NCI-H1436 treated with DMSO at 0.1 percent for 48 hours (cell line): ENCODE data around the gene REC8.

Experiments
- DNase-seq: peaks from one replicate; lab custom pipeline; 2025; lab: John Stamatoyannopoulos, UW

Gene REC8

DNA sequence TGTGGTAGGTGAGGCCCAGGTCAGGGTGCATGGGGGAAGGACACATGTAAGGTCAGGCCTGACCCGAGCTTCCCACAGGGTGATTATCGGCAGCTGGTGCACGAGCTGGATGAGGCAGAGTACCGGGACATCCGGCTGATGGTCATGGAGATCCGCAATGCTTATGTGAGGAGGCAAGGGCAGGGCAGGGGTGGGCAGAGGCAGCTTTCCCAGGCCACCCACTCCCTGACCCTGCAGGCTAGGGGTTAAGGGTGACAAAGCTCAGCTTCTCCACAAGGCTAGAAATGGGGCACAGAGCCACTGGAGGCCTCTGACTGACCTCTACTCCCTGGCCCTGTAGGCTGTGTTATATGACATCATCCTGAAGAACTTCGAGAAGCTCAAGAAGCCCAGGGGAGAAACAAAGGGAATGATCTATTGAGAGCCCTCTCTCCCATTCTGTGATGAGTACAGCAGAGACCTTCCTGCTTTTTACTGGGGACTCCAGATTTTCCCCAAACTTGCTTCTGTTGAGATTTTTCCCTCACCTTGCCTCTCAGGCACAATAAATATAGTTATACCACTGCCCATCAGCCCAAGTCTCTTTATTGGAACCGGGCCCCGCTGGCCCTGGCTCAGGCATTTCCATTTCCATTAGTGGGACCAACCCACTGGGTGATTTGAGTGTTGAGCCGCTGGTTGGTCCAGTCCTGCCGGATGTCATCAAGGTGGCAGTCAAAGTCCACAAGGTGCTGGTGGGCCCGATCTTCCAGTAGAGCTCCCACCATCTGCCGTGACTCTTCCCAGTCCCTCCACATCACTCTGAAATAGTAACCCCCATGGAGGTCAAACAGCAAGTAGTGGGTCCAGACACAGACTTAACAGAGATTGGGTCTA, 33.2 kb upstream of the REC8 start:
- DNase-seq = no peak

DNA sequence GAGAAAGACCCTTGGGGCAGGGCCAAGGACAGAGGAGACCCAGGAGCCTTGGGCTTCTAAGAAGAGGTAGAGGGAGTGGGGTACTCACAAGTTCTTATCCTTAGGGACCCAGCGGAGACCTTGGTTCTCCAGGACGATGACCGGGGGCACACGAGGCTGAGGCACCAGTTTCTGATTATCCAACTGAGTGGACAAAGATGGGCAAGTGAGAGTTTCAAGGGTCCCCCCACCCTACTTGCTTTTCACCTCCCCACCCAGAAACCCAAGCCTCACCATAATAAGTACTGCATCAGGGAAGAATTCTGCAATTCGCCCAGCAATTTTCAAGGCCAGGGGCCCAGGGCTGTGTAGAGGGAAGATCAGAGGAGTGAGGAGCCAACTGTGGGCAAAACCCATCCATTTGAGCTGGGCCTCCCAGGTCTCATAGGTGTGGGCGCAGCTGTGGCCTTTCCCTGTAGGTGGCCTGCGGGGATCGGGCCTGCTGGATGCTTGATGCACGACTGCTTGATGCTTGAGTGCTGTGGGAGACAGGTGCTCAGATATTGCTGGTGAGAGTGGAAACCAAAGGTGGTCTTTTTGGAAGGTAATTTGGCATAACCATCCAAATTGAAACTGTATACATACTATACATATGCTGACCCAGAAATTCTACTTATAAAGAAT, 32.5 kb upstream of the REC8 start:
- DNase-seq = no peak

DNA sequence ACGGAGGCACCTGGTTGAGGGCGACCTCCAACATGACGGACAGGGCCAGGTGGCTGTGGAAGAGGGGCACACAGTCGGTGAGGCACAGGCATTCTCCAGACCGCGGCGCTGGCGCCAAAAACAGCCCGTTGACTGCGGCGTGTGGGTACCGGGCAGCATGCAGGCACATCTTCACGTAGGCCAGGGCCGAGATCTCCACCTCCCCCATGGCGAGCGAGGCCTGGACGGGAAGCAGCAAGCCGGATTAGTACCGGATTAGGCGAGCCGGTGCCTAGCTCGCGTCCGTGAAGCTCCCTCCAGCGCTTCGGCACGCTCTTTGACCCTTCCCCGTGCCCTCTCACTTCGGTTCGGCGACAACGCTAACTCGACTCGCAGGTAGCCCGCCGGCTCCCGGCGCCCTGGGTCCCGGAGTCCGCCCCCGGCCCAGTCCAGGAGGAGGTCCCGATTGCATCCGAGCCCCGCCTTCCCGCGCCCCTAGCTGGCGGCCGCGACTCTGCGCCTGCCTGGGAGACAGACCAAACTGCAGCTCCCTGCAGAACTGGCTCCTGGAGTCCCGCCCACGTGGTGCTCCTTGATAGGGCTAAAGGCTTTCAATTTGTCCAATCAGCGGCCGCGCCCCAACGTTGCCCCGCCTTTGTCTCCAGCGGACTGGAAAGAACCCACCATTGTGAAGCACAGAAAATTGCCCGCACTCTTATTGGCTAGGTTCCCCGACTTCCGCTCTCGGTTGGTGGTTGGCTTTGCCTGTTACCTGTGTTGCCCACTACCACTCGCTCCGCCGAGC, 30.6 kb upstream of the REC8 start, which contains the start of gene EMC9:
TSS of gene EMC9 (minus strand) at position 495 of the 784 bp plus-strand sequence. CDS start at position 208, 287 bp downstream.
- DNase-seq = peak; percentile 99

GRCh38 chr14:24143511-24143910, 28.4 kb upstream of the REC8 start:
- DNase-seq = no peak

GRCh38 chr14:24144451-24144850, 27.4 kb upstream of the REC8 start:
- DNase-seq = no peak

GRCh38 chr14:24145219-24145618, 26.7 kb upstream of the REC8 start:
- DNase-seq = no peak

DNA sequence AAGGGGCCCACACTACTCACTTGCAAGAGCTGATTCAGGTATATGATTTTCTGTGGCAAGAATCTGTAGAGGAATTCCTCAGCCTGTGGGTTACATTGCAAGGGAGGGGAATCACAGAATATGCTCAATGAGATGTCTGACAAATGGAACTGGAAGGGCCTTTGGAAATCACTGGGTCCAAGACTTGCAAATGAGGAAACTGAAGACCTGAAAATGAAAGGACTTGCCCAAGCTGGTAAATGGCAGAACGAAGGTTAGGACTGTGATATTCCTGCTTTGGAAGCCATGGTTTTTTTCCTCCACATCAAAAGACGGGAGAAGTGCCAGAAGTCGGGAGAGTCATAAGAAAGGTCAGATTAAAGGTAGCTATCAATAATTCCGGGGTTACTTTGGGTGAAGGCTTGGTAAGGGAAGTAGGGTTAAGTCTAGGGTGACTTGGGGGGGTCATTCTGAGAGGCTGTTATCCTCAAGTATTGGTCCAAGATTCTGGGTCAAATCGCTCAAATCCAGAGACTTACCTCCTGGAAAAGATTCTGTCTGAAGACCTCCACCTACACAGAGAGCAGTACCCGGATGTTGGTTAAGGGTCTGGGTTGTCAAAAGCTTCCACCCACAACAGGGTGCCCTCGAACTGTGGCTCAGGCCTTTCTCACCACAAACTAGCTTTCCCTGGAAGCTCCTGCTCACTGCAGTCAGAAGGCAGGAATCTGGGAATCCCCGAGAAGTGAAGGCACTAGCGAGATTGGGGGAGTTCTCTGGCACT, 26.0 kb upstream of the REC8 start:
- DNase-seq = no peak

GRCh38 chr14:24146453-24146977, 25.4 kb upstream of the REC8 start, which contains the start of gene PSME2:
Gene PSME2, minus strand, starts transcription at chr14:24146610. Its CDS starts 29 bp downstream, at chr14:24146581.
- DNase-seq = peak; percentile 87

GRCh38 chr14:24146978-24147760, 24.7 kb upstream of the REC8 start, which contains the start of gene RNF31:
Gene RNF31, plus strand, starts transcription at chr14:24147498. Its CDS starts 201 bp downstream, at chr14:24147699.
- DNase-seq = peak; percentile 93

GRCh38 chr14:24147761-24148428, 24.0 kb upstream of the REC8 start:
- DNase-seq = no peak

DNA sequence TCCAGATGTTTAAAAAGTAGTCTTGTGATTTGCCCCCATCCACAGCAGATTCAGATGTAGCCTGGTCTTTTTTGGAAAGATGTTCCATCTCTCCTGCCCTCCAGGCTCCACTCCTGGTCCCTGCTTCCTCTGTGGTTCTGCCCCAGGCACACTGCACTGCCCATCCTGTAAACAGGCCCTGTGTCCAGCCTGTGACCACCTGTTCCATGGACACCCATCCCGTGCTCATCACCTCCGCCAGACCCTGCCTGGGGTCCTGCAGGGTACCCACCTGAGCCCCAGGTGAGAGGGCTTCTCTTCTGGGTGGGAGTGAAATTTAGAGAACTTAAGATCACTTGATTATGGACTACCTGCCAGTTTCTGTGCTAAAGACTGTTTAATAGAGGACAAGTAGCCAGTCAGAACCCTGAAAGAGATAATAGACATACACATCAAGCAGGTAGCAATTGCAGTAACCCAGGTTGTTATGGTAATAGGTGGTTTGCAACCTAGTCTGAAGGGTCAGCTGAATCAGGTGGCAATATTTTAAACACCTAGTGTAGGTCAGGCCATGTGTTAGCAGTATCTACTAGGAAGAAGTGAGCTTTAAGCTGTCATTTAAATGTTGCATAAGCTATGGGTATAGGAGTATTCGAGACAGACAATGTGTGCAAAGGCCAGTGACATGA, 22.4 kb upstream of the REC8 start:
- DNase-seq = no peak

GRCh38 chr14:24150061-24150460, 21.8 kb upstream of the REC8 start:
- no peak for DNase-seq

GRCh38 chr14:24150567-24150966, 21.3 kb upstream of the REC8 start:
- no peak for DNase-seq

- DNase-seq = no peak
These were observed 20.9 kb upstream of the REC8 start for GRCh38 chr14:24150993-24151392.

- DNase-seq = no peak
These were observed 20.3 kb upstream of the REC8 start for GRCh38 chr14:24151404-24152080.

DNA sequence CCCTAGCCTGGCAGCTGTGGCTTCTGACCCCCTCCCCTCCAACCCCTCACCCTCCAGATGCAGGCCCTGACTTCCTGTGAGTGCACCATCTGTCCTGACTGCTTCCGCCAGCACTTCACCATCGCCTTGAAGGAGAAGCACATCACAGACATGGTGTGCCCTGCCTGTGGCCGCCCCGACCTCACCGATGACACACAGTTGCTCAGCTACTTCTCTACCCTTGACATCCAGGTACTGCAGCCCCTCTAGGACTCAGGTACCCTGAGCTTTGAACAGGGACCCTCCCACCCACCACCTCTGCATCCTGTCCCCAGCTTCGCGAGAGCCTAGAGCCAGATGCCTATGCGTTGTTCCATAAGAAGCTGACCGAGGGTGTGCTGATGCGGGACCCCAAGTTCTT, 16.8 kb upstream of the REC8 start:
- DNase-seq = no peak

- no peak for DNase-seq
These were observed 15.0 kb upstream of the REC8 start for GRCh38 chr14:24156840-24157239.

DNA sequence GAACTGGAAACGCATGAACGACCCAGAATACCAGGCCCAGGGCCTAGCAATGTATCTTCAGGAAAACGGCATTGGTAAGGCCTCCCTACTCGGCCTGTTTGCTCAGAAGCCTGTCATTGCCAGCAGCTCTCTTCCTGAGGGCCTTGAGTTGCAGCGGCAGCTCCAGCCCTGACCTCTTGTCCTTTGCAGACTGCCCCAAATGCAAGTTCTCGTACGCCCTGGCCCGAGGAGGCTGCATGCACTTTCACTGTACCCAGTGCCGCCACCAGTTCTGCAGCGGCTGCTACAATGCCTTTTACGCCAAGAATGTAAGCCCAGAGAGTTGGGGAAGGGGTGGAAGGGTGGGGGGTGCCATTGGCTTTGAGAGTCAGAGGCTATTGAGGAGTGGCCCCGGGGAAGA, 14.5 kb upstream of the REC8 start:
- no peak for DNase-seq
